Adipocyte (in vitro differentiated cells): Measurements from ENCODE around the gene BACE2.

ENCODE experiments used
- DNase-seq: peaks from one replicate; pipeline ENCODE4 v3.0.0-alpha.2; 2015; ENCODE audit warnings: low read depth
- H3K27me3 ChIP-seq: replicated peaks from 2 replicates; pipeline ENCODE4 v1.7.0; 2013; ENCODE audit warnings: mild to moderate bottlenecking, low read length, moderate library complexity; ENCODE audit not compliant: control insufficient read depth, insufficient read depth
- H3K36me3 ChIP-seq: 2 replicates; pipeline ENCODE4 v1.7.0; 2013; ENCODE audit warnings: low read length, mild to moderate bottlenecking, moderate library complexity; ENCODE audit not compliant: control insufficient read depth, insufficient read depth, severe bottlenecking
- H3K4me1 ChIP-seq: 2 replicates; pipeline ENCODE4 v1.7.0; 2013; ENCODE audit warnings: mild to moderate bottlenecking, low read length, moderate library complexity; ENCODE audit not compliant: control insufficient read depth, insufficient read depth
- H3K4me3 ChIP-seq: 2 replicates; pipeline ENCODE4 v1.7.0; 2013; ENCODE audit warnings: mild to moderate bottlenecking, low read length, moderate library complexity
- H3K9ac ChIP-seq: 2 replicates; pipeline ENCODE4 v1.7.0; 2013; ENCODE audit warnings: mild to moderate bottlenecking, low read length, moderate library complexity
- H3K9me3 ChIP-seq: 2 replicates; pipeline ENCODE4 v1.7.0; 2013; ENCODE audit warnings: mild to moderate bottlenecking, low read length, moderate library complexity; ENCODE audit not compliant: control insufficient read depth

Gene BACE2

DNA sequence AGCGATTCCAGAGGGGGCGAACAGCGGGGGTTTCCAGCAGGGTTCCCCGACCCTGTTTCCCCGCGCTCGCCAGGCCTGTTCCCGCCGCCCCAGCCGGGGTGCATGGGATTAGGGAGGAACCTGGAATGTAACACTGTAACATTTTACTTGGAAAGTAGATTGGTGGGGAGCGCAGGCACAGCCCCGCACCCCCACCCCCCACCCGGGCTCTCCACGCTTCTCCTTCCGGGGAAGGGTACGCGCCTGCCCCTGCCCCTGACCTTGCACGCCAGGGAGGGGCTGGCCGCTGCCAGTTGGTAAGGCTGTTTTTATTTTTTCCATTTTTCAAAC is 149.1 kb downstream of the BACE2 start:
- Histone ChIP-seq H3K4me3 (no peak overlapping the region), H3K27me3 (peaks cover 50% of the 10 kb centered on the region), H3K9me3 (no peaks in the 10 kb centered on the region), H3K36me3 (no peaks in the 10 kb centered on the region), H3K9ac (no peak overlapping the region), H3K4me1 (peaks cover 5% of the 10 kb centered on the region)
- DNase-seq = no peak

- H3K27me3 ChIP-seq = peaks cover 51% of the 10 kb centered on the region
- H3K4me1 ChIP-seq = peaks cover 5% of the 10 kb centered on the region
- H3K9me3 ChIP-seq = no peaks in the 10 kb centered on the region
- H3K4me3 ChIP-seq = no peak overlapping the region
- H3K9ac ChIP-seq = no peak overlapping the region
- DNase-seq = no peak
- no peaks in the 10 kb centered on the region for H3K36me3 ChIP-seq
Observed at GRCh38 chr21:41317458-41317857, 149.5 kb downstream of the BACE2 start.

DNA sequence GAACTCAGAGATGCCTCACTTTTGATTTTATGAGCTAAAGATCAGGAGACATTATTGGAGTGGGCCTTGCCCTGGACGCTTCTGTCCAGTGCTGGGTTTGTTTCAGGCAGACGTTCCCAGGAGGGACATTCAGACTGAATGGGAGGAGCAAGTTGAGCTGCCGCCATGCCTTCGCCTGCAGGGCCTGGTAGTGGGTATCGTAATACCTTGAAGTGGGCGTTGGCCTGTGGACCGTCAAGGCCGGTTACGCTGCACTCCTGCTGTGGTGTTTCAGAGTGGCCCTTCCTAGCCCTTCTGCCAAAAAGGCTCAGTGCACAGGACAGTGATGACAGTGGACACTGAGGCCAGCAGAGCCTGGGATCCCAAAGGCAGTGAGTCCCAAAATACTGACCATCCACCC is 150.3 kb downstream of the BACE2 start:
- H3K9ac ChIP-seq = no peak overlapping the region
- no peaks in the 10 kb centered on the region for H3K36me3 ChIP-seq
- no peak for DNase-seq
- no peaks in the 10 kb centered on the region for H3K9me3 ChIP-seq
- H3K4me3 ChIP-seq = no peak overlapping the region
- peaks cover 51% of the 10 kb centered on the region for H3K27me3 ChIP-seq
- H3K4me1 ChIP-seq = peaks cover 5% of the 10 kb centered on the region

DNA sequence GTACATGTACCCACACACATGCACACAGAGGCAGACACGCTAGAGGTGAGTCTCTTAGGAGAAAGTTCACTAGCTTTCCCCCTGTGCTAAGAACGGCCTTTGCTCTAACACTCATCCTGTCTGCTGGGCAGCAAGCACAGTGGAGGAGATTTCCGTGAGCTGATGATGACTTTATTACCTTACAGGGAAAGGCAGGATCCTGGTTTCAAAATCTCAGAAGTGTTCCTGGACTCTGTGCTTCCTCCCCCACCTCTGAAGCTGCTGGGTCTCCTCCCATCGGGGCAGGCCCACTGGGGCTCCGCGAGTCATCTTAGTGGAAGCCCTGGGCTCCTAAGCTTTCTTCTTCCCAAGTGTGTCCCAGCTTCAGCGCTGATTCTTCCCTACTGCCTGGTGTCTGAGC is 151.3 kb downstream of the BACE2 start:
- no peaks in the 10 kb centered on the region for H3K36me3 ChIP-seq
- no peaks in the 10 kb centered on the region for H3K9me3 ChIP-seq
- peaks cover 5% of the 10 kb centered on the region for H3K4me1 ChIP-seq
- H3K27me3 ChIP-seq = peaks cover 51% of the 10 kb centered on the region
- H3K4me3 ChIP-seq = no peak overlapping the region
- DNase-seq = no peak
- H3K9ac ChIP-seq = no peak overlapping the region

DNA sequence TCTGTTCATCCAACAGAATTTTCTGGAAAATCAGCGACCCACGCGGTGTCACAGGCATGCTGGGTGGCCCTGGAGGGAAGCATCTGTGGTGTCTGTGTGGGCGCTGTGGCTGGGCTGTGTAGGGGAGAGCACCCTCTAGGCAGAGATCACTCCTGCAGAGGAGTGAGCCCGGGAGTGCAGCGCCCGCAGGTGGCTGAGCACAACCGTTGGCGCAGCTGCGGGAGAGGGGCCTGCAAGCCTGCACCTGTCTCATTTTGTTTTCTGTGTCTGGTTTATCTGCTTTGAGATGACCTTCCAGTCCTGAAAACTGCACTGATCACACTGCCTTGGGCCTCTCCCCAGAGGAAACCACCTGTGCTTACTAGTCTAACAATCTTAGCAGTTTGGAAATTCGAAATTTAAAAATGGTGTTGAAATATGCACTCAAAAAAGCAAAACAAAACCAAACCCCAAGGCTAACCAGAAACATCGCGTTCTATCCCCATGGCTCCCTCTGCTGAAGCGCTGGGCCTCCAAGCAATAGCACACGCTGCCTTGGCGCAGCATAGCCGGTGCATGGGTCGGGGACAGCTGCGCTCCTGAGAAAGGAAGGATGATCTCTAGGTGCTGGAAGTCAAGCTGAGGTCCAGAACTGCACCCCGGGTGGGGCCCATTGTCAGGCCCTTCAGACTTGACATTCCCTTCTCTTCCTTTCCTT is 153.4 kb downstream of the BACE2 start:
- no peak overlapping the region for H3K4me3 ChIP-seq
- H3K9me3 ChIP-seq = no peaks in the 10 kb centered on the region
- H3K27me3 ChIP-seq = peaks cover 39% of the 10 kb centered on the region
- H3K36me3 ChIP-seq = no peaks in the 10 kb centered on the region
- DNase-seq = no peak
- H3K9ac ChIP-seq = no peak overlapping the region
- no peaks in the 10 kb centered on the region for H3K4me1 ChIP-seq

- H3K27me3 ChIP-seq = peaks cover 35% of the 10 kb centered on the region
- H3K4me1 ChIP-seq = no peaks in the 10 kb centered on the region
- DNase-seq = no peak
- no peaks in the 10 kb centered on the region for H3K36me3 ChIP-seq
- no peak overlapping the region for H3K9ac ChIP-seq
- no peak overlapping the region for H3K4me3 ChIP-seq
- H3K9me3 ChIP-seq = no peaks in the 10 kb centered on the region
Observed at GRCh38 chr21:41321908-41322495, 154.0 kb downstream of the BACE2 start.

GRCh38 chr21:41322496-41323382 is 154.8 kb downstream of the BACE2 start:
- Histone ChIP-seq H3K36me3 (no peaks in the 10 kb centered on the region), H3K27me3 (peaks cover 28% of the 10 kb centered on the region), H3K9ac (no peak overlapping the region), H3K4me3 (no peak overlapping the region), H3K9me3 (no peaks in the 10 kb centered on the region), H3K4me1 (no peaks in the 10 kb centered on the region)
- DNase-seq = no peak

DNA sequence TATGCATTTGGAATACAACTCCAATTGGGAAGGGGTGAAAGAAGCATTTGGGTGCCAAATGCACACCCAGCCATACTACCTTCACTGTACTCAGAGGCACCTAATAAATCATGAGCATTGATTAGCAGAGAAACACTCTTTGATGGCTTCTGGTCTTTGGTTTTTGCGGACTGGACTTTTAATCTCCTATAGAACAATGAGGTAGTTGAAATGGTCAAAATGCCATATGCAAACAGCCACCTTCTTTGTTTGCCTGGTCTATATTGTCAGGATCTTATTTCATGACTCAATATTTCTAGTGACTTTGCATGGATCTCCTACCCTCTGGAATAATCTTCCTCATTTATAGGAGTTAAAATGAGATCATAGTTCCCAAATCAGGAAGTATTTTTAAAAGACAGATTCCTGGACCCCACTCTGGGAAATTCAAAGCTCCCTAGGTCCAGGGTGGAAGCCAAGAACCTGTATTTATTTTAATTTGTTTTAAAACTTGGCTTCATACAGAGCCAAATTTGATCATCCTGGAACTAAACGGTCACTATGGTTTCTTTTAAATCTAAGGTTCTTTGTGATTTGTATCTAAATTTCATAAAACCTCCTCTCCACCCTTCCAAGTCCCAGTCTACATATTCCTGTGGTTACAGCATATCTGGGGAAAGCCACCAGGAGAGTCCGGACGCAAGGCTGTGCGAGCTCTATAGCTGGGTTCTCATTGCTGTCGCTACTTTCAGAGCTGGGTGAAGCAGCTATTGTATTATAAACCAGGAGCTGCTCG is 157.4 kb downstream of the BACE2 start:
- Histone ChIP-seq H3K4me3 (no peak overlapping the region), H3K9ac (no peak overlapping the region), H3K4me1 (no peaks in the 10 kb centered on the region), H3K36me3 (no peaks in the 10 kb centered on the region), H3K27me3 (peaks cover 13% of the 10 kb centered on the region), H3K9me3 (no peaks in the 10 kb centered on the region)
- DNase-seq = no peak

- H3K4me1 ChIP-seq = no peaks in the 10 kb centered on the region
- no peak overlapping the region for H3K9ac ChIP-seq
- H3K36me3 ChIP-seq = no peaks in the 10 kb centered on the region
- no peak for DNase-seq
- H3K4me3 ChIP-seq = no peak overlapping the region
- peaks cover 11% of the 10 kb centered on the region for H3K27me3 ChIP-seq
- no peaks in the 10 kb centered on the region for H3K9me3 ChIP-seq
Observed at GRCh38 chr21:41326414-41327080, 158.6 kb downstream of the BACE2 start.

DNA sequence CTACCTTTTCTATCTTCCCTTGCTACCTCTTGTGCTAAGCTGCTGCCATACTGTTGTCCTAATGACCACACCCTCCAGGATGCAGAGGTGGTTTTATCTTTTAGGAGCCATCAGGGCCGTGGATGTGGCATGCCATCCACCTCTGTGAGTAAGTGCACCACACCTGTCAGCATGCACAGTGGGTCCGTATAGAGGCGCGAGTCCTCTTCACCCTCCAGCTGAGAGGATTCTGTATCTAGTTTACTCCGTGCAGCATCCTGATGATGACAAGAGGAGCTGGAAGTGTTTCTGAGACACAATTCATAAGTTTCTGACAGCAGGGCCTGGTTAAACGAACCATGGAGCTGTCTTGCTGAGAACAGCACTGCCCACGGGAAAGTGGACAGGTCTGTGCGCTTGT is 159.8 kb downstream of the BACE2 start:
- H3K4me3 ChIP-seq = no peak overlapping the region
- no peaks in the 10 kb centered on the region for H3K4me1 ChIP-seq
- H3K9ac ChIP-seq = no peak overlapping the region
- H3K9me3 ChIP-seq = no peaks in the 10 kb centered on the region
- no peak for DNase-seq
- peaks cover 8% of the 10 kb centered on the region for H3K27me3 ChIP-seq
- H3K36me3 ChIP-seq = no peaks in the 10 kb centered on the region
